WI38 (cell line): ENCODE results near the gene GBF1.

Experiments used
- H3K4me3 ChIP-seq: 2 replicates; pipeline ENCODE4 v1.5.1; 2011; ENCODE audit warnings: low read depth, mild to moderate bottlenecking, control low read depth, low read length
- TF ChIP-seq, protein P1 (sequence below): IDR thresholded peaks from 2 replicates; pipeline ENCODE4 v1.5.1; 2012; ENCODE audit warnings: low read depth, mild to moderate bottlenecking, control low read depth, low read length

Gene GBF1

DNA sequence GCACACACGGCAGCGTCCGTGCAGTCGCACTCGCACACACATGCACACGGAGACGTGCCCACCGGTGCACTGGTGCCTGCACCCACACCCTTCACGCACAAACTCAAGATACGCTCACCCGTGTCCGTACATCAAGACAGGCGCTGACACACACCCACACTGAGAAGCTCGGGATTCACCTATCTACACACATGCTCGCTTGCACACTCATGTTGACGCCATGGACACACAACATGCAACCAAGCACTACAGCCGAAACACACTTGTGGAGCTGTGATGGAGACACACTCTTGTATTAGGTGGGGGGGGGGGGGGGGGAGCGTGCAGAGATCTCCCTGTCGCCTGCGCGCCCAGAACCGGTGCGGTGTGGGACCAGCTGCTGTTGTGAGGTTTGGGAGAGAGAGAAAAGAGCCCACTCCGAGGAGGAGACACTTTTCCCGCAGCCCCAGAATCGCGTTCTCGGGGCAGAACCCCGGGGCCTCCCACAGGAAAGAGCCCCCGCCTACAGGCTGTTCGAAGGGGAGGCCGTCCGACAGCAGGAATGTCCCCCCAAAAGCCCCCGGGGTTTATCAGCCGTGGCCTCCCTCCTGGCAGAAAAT lies 149.6 kb downstream of the GBF1 start:
- H3K4me3 ChIP-seq = peak overlapping the region; percentile 84
- TF ChIP-seq, protein P1, sequence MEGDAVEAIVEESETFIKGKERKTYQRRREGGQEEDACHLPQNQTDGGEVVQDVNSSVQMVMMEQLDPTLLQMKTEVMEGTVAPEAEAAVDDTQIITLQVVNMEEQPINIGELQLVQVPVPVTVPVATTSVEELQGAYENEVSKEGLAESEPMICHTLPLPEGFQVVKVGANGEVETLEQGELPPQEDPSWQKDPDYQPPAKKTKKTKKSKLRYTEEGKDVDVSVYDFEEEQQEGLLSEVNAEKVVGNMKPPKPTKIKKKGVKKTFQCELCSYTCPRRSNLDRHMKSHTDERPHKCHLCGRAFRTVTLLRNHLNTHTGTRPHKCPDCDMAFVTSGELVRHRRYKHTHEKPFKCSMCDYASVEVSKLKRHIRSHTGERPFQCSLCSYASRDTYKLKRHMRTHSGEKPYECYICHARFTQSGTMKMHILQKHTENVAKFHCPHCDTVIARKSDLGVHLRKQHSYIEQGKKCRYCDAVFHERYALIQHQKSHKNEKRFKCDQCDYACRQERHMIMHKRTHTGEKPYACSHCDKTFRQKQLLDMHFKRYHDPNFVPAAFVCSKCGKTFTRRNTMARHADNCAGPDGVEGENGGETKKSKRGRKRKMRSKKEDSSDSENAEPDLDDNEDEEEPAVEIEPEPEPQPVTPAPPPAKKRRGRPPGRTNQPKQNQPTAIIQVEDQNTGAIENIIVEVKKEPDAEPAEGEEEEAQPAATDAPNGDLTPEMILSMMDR = no peak

DNA sequence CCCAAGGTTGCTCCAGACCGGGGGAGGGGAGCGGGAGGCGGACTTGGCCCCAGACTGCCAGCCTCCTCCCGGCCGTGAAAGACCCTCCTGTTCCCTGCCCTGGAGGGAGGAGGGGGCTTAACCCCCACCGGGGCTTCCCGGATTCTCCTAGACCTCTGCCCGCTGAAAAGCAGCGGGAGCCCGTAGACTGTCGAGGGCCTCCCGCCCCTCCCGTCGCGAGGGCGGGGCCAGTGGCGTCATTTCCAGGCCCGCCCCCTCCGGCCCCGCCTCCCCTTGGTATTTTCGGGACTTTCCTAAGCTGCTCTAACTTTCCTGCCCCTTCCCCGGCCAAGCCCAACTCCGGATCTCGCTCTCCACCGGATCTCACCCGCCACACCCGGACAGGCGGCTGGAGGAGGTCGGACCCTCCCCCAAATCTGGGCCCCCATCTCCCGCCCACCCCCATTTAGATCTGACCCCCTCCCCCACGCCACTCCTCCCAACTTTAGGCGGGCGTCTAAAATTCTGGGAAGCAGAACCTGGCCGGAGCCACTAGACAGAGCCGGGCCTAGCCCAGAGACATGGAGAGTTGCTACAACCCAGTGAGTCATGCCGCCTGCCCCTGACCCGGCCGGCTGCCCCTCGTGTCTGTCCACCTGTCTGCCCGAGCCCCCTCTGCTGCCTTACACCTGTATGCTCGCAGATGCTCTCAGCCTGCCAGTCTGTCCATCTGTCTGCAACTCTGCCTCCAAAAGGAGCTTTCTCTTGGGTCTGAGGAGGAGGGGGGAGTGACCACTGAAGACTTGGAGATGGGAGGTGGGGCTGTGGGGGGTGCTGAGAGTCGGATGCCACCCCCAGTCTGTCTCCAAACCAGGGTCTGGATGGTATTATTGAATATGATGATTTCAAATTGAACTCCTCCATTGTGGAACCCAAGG lies 150.3 kb downstream of the GBF1 start, which contains the start of gene NFKB2:
Gene NFKB2, plus strand, starts transcription at position 306 of the 917 bp plus-strand sequence. Its CDS starts 255 bp downstream, at position 561.
- TF ChIP-seq, protein P1 = no peak
- peak within 1 kb of the TSS; percentile 84 for H3K4me3 ChIP-seq

DNA sequence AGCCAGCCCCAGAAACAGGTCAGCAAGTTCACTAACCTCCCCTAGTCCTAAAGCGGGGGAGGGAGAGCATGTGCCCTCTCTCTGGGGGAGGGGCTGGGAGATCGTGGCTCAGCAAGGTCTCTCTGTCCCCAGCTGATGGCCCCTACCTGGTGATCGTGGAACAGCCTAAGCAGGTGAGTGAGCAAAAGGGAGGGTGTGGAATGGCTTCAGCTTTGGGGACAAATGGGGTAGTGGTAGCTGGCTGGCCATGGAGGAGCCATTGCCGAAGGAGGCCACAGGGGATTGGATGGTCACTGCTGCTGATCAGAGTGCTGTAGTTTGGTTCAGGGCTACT lies 151.0 kb downstream of the GBF1 start:
- TF ChIP-seq, protein P1 = no peak

DNA sequence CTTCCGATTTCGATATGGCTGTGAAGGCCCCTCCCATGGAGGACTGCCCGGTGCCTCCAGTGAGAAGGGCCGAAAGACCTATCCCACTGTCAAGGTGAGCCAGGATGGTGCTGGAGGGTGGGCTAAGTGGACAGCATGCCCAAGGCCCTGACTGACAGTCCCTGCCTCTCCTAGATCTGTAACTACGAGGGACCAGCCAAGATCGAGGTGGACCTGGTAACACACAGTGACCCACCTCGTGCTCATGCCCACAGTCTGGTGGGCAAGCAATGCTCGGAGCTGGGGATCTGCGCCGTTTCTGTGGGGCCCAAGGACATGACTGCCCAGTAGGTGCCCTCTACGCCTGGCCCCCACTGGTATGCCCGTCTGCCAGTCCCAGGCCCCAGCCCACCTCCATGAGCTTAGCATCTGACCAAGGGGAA lies 151.4 kb downstream of the GBF1 start:
- peak overlapping the region; percentile 84 for H3K4me3 ChIP-seq
- TF ChIP-seq, protein P1 = no peak

More for the DNA sequence above, 151.0 kb downstream of the GBF1 start:
- peak overlapping the region; percentile 84 for H3K4me3 ChIP-seq

DNA sequence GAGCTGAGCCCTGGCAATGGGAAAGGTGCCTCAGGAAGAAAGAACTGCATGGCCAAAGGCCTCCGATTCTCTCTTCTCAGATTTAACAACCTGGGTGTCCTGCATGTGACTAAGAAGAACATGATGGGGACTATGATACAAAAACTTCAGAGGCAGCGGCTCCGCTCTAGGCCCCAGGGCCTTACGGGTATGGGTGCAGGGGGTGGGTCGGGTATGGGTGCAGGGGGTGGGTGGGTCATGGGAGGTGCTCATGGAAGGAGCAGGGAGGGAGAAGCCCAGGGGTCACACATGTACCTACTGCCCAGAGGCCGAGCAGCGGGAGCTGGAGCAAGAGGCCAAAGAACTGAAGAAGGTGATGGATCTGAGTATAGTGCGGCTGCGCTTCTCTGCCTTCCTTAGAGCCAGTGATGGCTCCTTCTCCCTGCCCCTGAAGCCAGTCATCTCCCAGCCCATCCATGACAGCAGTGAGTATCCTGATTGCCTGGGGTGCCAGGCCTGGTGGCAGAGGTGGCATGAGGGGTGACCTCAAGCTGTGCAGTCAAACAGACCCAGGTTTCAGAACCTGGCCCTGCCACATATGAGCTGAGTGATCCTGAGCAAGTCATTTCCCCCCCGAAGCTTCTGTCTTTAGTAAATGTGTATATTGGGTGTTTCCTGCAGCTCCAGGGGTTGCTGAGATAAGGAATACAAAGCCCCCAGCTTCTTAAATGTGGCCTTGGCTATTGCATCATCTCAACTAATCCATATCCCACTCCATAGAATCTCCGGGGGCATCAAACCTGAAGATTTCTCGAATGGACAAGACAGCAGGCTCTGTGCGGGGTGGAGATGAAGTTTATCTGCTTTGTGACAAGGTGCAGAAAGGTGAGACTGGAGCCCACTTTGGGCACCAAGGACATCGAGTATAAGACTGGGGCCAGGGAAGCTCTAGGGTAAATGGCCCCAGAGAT lies 152.2 kb downstream of the GBF1 start:
- TF ChIP-seq, protein P1 = no peak
- no peak overlapping the region for H3K4me3 ChIP-seq

DNA sequence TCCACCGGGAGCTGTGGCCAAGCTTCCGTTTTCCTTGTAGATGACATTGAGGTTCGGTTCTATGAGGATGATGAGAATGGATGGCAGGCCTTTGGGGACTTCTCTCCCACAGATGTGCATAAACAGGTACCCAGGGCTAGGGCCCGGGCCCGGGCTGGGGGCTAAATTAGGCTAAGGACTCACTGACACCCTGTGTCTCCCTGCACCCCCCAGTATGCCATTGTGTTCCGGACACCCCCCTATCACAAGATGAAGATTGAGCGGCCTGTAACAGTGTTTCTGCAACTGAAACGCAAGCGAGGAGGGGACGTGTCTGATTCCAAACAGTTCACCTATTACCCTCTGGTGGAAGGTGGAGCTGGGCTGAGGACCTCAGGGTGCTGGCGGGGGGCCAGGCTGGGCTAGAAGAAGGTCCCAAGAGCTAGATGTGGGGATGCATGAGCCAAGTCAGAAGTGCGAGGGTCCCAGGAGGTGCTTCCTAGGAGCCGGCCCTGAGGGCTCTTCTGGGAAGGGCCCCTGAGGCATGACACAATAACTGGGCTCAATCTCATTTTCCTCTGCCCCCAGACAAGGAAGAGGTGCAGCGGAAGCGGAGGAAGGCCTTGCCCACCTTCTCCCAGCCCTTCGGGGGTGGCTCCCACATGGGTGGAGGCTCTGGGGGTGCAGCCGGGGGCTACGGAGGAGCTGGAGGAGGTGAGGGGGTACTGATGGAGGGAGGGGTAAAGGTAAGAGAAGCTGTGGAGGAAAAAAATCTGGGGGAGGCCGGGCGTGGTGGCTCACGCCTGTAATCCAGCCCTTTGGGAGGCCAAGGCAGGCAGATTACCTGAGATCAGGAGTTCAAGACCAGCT lies 153.1 kb downstream of the GBF1 start:
- H3K4me3 ChIP-seq = no peak overlapping the region
- TF ChIP-seq, protein P1 = no peak
